Measurements from ENCODE around the gene SMAD2.
"Not testable (repeated sequence)": the region's sequence is repeated elsewhere in the genome, so short reads cannot be mapped to it uniquely, and the experiment has no call there.

SMAD2 gene

GRCh38 chr18:47797126-47797525 lies 133.3 kb downstream of the SMAD2 start:
- in situ Hi-C loops (cut with MboI; ENCODE audit: low sequenced_read_pairs) = loop anchor here (25.0 kb wide), 1 partner anchor 215 kb away; no protein-coding TSS in a partner anchor

GRCh38 chr18:47795434-47795814 lies 135.0 kb downstream of the SMAD2 start:
- in situ Hi-C loops (cut with MboI; ENCODE audit: low sequenced_read_pairs) = loop anchor here (25.0 kb wide), 1 partner anchor 217 kb away; no protein-coding TSS in a partner anchor

DNA sequence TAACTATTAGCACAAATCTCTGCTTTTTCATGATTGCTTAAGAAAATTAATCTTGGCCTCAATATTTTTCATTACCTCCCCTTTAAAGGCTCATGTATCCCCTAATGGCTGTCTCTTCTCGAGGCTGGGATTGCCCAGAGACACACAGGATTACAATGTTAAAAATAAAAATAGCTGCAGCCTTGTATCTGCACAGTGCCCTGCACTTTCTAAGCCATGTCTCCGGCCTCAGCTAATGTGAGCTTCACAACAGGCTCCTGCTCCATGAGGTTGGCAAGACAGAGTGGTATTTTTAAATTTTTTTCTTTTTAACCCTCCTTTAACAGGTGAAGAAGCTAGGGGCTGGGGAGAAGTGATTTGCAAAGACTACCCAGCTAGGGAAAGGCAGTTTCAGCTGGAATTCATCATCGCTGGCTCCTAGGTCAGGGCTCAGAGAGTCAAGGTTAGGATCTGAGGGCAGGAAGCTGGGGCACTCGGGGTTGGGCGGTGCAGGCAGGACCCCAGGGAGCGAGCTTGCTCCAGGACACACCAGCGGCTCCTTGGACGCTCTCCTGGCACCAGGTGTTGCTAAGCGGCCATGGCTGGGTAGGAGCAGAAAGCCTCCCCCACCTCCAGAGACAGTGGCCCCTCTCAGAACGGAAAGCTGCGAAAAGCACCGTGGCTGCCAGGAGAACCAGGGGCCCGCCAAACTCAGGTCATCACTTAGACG lies 135.6 kb downstream of the SMAD2 start:
- in situ Hi-C loops (cut with MboI; ENCODE audit: low sequenced_read_pairs) = loop anchor here (25.0 kb wide), 1 partner anchor 217 kb away; no protein-coding TSS in a partner anchor

DNA sequence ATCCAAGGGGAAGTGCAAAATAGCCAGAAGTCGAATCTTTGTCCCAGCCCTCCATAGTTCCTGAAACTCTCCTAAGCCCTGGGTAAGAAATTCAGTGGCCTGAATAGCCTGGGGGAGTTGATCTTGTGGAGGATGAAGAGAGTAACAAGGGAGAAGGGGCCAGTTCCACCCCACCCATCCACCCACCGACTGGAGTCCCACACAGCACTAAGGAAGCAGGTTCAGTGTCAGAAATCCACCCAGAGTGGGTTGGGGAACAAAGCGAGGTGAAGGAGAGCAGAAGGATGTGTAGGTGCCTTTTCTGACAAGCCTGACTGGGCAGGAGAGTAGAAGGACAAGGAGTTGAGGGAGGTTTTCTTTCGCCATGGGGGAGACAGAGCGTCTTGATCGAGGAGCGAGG lies 136.8 kb downstream of the SMAD2 start:
- in situ Hi-C loops (cut with MboI; ENCODE audit: low sequenced_read_pairs) = loop anchor here (25.0 kb wide), 1 partner anchor 219 kb away; no protein-coding TSS in a partner anchor

- in situ Hi-C loops (cut with MboI; ENCODE audit: low sequenced_read_pairs) = loop anchor here (25.0 kb wide), 1 partner anchor 221 kb away; no protein-coding TSS in a partner anchor
Measured at GRCh38 chr18:47791461-47791985, 138.9 kb downstream of the SMAD2 start.

- in situ Hi-C loops (cut with MboI; ENCODE audit: low sequenced_read_pairs) = loop anchor here (25.0 kb wide), 1 partner anchor 222 kb away; no protein-coding TSS in a partner anchor
Measured at GRCh38 chr18:47790036-47790435, 140.4 kb downstream of the SMAD2 start.

GRCh38 chr18:47788621-47789020 lies 141.8 kb downstream of the SMAD2 start:
- in situ Hi-C loops (cut with MboI; ENCODE audit: low sequenced_read_pairs) = loop anchor here (25.0 kb wide), 1 partner anchor 224 kb away; no protein-coding TSS in a partner anchor

DNA sequence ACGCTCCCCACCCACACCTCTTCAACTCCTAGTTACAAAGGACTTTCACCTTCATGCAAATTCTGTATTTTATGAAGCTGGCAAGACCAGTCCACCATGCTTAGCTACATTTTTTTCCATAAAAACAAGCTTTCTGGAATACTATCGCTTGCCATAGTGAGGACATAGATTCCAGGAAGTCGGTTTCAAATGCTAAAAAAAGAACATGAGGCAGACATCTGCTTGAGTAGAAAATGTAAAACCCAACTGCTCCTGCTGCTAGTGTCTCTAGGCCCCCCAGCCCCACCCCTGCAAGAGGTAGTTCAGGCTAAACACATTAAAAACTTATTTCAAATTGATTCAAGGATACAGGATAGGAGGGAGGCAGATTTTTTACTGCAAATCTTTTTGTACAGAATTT lies 148.9 kb downstream of the SMAD2 start:
- in situ Hi-C loops (cut with MboI; ENCODE audit: low sequenced_read_pairs) = loop anchor here (25.0 kb wide), 1 partner anchor 231 kb away; no protein-coding TSS in a partner anchor

DNA sequence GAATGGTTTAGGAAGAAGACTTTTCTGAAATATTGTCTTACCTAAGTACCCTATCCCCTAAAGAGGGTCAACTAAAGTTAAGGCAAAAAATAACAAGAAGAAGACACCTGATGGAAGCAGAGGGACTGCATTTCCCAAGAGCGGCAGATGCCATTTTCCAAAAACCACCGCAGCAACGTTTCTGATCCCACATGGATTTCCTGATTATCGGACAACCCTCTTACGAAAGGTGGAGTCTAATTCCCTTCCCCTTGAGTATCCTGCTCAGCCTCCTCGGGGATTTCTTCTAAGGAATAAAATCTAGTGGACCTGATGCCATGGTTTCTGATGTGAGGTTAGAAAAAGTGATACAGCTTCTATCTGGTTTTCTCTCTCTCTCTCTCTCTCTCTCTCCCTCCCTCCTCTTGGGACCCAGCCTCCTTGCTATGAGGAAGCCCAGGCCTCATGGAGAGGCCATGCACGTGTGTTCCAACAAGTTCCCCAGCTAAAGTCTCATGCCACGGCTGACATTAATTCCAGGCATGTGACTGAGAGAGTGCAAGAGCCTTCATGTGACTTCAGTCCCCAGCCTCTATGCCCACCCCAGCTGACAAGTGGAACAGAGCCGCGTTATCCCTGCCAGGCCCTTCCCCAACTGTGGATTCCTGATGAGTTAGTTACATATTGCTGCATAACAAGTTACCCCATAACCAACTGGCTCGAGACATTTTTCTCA lies 150.3 kb downstream of the SMAD2 start:
- in situ Hi-C loops (cut with MboI; ENCODE audit: low sequenced_read_pairs) = loop anchor here (25.0 kb wide), 1 partner anchor 232 kb away; no protein-coding TSS in a partner anchor

DNA sequence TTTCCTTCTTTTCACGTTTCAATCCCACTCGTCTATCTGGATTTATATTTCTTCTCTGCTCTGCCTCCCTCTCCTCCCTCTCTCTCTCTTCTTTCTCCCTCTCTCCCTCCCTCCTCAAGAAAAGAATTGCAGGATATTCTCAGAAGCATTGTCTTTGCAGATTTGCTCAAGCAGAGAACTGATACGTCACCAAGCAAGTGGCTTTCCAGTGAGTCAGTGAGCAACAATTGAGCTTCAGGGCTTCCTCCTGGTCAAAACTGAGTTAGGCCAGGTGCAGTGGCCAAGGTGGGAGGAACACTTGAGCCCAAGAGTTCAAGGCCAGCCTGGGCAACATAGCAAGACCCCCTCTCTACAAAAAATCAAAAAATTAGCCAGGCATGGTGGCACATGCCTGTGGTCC lies 151.1 kb downstream of the SMAD2 start:
- in situ Hi-C loops (cut with MboI; ENCODE audit: low sequenced_read_pairs) = loop anchor here (25.0 kb wide), 1 partner anchor 233 kb away; no protein-coding TSS in a partner anchor

GRCh38 chr18:47777626-47778025 lies 152.8 kb downstream of the SMAD2 start:
- in situ Hi-C loops (cut with MboI; ENCODE audit: low sequenced_read_pairs) = loop anchor here (25.0 kb wide), 1 partner anchor 235 kb away; no protein-coding TSS in a partner anchor

DNA sequence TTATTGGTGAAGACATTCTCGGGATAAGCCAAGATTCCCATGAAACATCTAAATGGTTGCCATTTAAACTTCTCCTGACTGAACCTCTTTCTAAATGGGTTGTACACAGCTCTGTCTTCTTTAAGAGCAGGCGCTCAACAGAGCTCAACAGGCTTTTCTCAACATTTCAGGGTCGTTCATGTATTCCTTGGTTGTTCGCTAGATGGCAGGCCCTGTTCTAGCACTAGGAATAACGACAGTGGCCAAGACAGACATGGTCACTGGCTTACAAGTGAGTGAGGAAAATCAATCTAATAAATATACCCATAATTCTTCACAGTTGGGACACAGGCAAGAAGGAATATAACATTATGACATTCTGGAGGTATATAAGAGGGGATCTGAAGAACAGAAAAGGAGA lies 154.5 kb downstream of the SMAD2 start:
- in situ Hi-C loops (cut with MboI; ENCODE audit: low sequenced_read_pairs) = loop anchor here (25.0 kb wide), 1 partner anchor 236 kb away; no protein-coding TSS in a partner anchor

DNA sequence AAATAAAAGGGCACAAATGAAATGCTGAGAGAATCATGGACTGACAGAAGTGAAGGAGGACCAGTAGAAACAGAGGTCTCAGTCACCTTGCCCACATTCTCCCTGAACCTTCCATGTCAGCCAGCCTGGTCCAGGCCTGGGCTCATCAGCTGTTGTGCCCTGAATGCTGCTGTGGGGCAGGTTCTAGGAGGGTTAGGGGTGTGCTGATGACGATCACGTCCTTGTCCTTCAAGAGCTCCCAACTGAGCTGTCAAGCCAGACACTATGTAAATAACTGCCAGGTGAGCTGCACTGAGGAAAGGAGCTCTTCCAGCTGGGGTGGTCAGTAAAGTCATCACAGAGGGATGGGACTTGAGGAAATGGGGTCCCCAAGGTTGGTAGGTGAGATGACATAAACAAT lies 156.5 kb downstream of the SMAD2 start:
- in situ Hi-C loops (cut with MboI; ENCODE audit: low sequenced_read_pairs) = no loop called here

DNA sequence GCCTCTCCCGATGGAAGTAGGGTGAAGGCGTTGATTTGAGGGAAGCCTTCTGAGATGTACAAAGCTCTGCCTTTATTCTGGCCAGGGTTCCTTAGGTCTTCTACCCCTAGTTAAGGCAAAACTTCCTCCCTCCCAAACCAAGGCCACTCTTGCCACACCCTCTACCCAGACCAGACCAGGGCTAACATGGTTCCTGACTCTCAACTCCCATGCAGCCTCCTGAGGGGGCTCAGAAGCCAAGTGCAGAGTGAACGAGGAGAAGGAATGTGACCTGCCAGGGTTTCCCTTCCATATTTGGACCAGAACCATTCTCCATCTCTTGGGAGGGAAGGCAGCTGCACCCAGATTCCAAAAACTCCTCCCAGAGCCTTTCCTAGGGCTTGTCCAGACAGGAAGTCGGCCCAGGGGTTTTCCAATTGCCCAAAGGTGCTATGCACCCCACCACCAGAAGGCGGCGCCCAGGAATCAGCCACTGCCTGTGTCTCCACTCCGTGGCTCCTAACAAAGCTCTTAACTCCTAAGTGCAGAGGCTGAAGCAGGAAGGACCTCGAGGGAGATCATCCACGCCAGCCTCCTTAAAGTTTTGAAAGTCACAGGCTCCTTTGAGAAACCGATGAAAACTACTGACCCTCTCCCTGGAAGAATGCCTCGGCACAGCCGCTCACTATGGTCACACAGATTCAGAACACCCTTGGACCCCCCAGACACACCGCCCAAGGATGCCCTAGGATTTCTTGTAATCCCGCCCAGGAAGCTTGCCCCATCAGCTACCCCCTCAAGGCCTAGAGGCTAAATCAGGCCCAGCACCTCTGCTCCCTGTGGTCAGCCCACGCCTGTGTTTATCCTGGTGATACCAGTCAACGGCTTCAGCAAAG lies 157.8 kb downstream of the SMAD2 start:
- in situ Hi-C loops (cut with MboI; ENCODE audit: low sequenced_read_pairs) = no loop called here

DNA sequence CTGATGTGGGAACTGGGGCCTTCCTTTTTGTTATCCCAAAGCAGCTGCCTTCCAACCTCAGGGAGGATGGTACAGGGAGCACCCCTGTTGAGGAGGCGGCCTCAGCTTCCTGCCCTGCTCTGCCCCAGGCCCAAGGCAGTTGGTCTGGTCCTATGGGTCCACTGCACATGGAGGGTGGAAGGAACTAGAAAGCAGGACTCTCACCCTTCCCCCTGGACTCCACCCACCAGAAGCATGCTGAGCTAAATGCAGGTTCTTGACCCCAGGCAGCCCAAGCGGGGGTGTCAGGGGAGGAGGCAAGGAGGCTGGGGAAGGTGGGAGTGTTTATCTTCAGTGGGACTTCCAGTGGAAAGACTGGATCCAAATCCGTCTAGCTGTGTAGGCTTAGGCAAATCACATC lies 158.5 kb downstream of the SMAD2 start:
- in situ Hi-C loops (cut with MboI; ENCODE audit: low sequenced_read_pairs) = no loop called here

GRCh38 chr18:47767699-47768098 lies 162.8 kb downstream of the SMAD2 start:
- in situ Hi-C loops (cut with MboI; ENCODE audit: low sequenced_read_pairs) = no loop called here

GRCh38 chr18:47767198-47767597 lies 163.3 kb downstream of the SMAD2 start:
- in situ Hi-C loops (cut with MboI; ENCODE audit: low sequenced_read_pairs) = not testable (repeated sequence)
